Peyer's patch (tissue), 4 donors: ENCODE data around the gene TMEM131L. TPM values are rescaled to one million over a fixed set of nuclear protein-coding genes. Genes with fewer than 3 reads are reported as not detected.

Experiments
- DNase-seq, 3 donors: peaks; one replicate each; pipeline ENCODE4 v3.0.0-alpha.2; 2017 to 2019
- H3K27ac ChIP-seq, 4 donors: fragments of 200-600 bp; sonication (generic); one replicate each; pipeline ENCODE4 v1.5.1; 2016 to 2019
- H3K27me3 ChIP-seq, 2 donors: fragments of 200-600 bp; sonication (generic); one replicate each; pipeline ENCODE4 v1.5.1; 2019
- H3K36me3 ChIP-seq, 3 donors: fragments of 200-600 bp; sonication (generic); one replicate each; pipeline ENCODE4 v1.5.1; 2016 to 2019
- H3K4me1 ChIP-seq, 4 donors: fragments of 200-600 bp; sonication (generic); one replicate each; pipeline ENCODE4 v1.5.1; 2016 to 2019
- H3K4me3 ChIP-seq, 4 donors: fragments of 200-600 bp; sonication (generic); 1 replicate in 3 of 4; 2 replicates in 1 of 4; pipeline ENCODE4 v1.5.1; 2016 to 2019; ENCODE audit warnings: mild to moderate bottlenecking in 1 of 4
- H3K9me3 ChIP-seq, 4 donors: fragments of 200-600 bp; sonication (generic); one replicate each; pipeline ENCODE4 v1.5.1; 2016 to 2019; ENCODE audit warnings: mild to moderate bottlenecking in 1 of 4
- CTCF ChIP-seq, 6 experiments: fragments of 450-650 bp in 4 of 6; fragments of 200-600 bp in 2 of 6; sonication (generic) in 1 of 6; IDR thresholded peaks; one replicate each; pipeline ENCODE4 v1.5.1; 2017 to 2019; ENCODE audit warnings: antibody characterized with exemption in 6 of 6, mild to moderate bottlenecking in 3 of 6, moderate library complexity in 1 of 6
- POLR2A ChIP-seq, 2 donors: fragments of 450-650 bp; IDR thresholded peaks; one replicate each; pipeline ENCODE4 v1.5.1; 2017; ENCODE audit warnings: antibody characterized with exemption in 2 of 2, mild to moderate bottlenecking in 2 of 2, moderate library complexity in 2 of 2
- total RNA-seq, 4 donors: library from RNA; depleted of rRNA; stranded (reverse); fragments of >200 nt; gene quantifications; one replicate each; pipeline ENCODE4 v1.1.0, GENCODE V29; 2016

TMEM131L gene
- total RNA-seq, 4 donors from 2014 or later, result 5.2 to 54.5 (median 7.0) TPM

DNA sequence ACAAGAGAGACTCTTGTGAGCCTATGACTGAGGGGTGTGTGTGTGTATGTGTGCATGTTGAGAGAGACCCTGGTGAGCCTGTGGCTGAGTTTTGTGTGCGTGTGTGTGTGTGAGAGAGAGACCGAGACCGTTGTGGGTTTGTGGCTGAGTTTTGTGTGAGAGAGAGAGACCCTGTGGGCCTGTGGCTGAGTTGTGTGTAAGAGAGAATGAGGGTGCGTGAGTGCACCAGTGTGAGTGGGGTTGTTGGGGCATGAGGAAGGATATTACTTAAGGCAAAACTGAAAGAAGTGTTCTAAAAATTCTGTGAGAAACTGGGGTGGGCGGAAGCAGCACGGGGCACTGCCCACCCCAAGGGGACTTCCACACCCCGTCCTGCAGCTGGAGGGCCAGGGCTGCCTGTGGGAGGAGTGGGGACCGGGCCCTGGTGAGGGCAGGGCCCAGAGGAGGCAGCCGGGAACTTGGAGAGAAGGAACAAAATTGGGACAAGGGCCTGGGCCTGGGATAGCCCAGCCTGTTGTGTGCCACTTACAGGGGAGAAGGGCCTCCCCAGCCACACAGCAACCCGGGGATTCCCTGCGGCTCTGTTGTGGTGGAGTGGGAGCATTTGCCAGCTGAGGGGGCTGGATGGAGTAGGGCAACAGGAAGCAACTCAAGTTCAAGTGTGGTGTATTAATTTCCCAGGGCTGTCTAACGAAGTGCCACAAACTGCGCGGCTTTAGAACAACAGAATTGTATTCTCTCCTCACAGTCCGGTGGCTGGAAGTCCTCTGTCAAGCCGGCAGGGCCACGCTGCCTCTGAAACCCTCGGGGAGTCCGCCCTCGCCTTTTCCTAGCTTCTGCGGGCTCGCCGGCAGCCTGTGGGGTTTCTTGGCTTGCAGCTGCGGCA is 22.1 kb downstream of the TMEM131L start:
- peak overlapping the region; percentile 9 to 41 (median 30) for H3K4me3 ChIP-seq
- H3K36me3 ChIP-seq, result no peaks in the 10 kb centered on the region
- peak in 2 of 3 donors; percentile 62 for DNase-seq
- H3K4me1 ChIP-seq, result peaks cover 0 to 24% (median 18%) of the 10 kb centered on the region in 4 donors
- H3K9me3 ChIP-seq, result no peaks in the 10 kb centered on the region
- peak overlapping the region; percentile 61 to 86 (median 78) for H3K27ac ChIP-seq
- no peaks in the 10 kb centered on the region for H3K27me3 ChIP-seq
- TF ChIP-seq CTCF (IDR thresholded peaks at IDR 0.05) (no peak), POLR2A (IDR thresholded peaks at IDR 0.05) (no peak)

GRCh38 chr4:153489856-153490558 is 23.8 kb downstream of the TMEM131L start:
- peak overlapping the region in 1 of 4 donors; percentile 86 for H3K27ac ChIP-seq
- no peaks in the 10 kb centered on the region for H3K36me3 ChIP-seq
- no peaks in the 10 kb centered on the region for H3K27me3 ChIP-seq
- TF ChIP-seq POLR2A (IDR thresholded peaks at IDR 0.05), result no peak
- no peak for TF ChIP-seq CTCF (IDR thresholded peaks at IDR 0.05)
- DNase-seq, result no peak
- H3K9me3 ChIP-seq, result no peaks in the 10 kb centered on the region
- no peak overlapping the region for H3K4me3 ChIP-seq
- peaks cover 0 to 24% (median 17%) of the 10 kb centered on the region in 4 donors for H3K4me1 ChIP-seq

- Histone ChIP-seq H3K27ac (peak overlapping the region in 1 of 4 donors; percentile 26), H3K9me3 (no peaks in the 10 kb centered on the region), H3K36me3 (no peaks in the 10 kb centered on the region), H3K27me3 (no peaks in the 10 kb centered on the region), H3K4me3 (no peak overlapping the region), H3K4me1 (peaks cover 0 to 22% (median 16%) of the 10 kb centered on the region in 4 donors)
- TF ChIP-seq POLR2A (IDR thresholded peaks at IDR 0.05) (no peak), CTCF (IDR thresholded peaks at IDR 0.05) (no peak)
- no peak for DNase-seq
Measured at GRCh38 chr4:153490985-153491483, 24.9 kb downstream of the TMEM131L start.

DNA sequence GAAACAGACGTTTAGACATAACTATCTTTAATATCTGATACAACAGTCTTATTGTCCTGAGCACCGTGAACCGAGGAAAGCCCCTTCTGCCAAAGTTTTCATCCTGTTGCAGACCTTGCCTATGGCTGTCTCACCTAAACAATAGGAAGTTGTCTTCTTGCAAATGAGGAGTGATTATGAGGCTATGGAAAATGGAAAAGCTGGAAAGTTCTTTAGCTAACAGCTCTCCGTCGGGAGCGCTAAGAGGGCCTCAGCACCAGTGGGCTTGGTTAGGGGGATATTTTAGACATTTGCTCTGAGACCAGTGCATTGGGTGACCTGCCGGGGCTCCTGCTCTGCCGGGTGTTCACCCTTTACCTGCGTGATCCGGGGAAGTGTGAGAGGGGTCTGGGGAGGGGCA is 28.4 kb downstream of the TMEM131L start:
- H3K36me3 ChIP-seq, result no peaks in the 10 kb centered on the region
- H3K27ac ChIP-seq, result peak overlapping the region in 1 of 4 donors; percentile 69
- H3K4me1 ChIP-seq, result peaks cover 0 to 20% (median 5%) of the 10 kb centered on the region in 4 donors
- no peaks in the 10 kb centered on the region for H3K27me3 ChIP-seq
- DNase-seq, result no peak
- TF ChIP-seq CTCF (IDR thresholded peaks at IDR 0.05), result no peak
- TF ChIP-seq POLR2A (IDR thresholded peaks at IDR 0.05), result no peak
- no peak overlapping the region for H3K4me3 ChIP-seq
- H3K9me3 ChIP-seq, result no peaks in the 10 kb centered on the region

GRCh38 chr4:153495480-153496193 is 29.5 kb downstream of the TMEM131L start:
- no peak overlapping the region for H3K4me3 ChIP-seq
- peak overlapping the region in 2 of 4 donors; percentile 59 to 69 for H3K27ac ChIP-seq
- DNase-seq, result no peak
- peaks cover 0 to 20% (median 5%) of the 10 kb centered on the region in 4 donors for H3K4me1 ChIP-seq
- H3K9me3 ChIP-seq, result no peaks in the 10 kb centered on the region
- TF ChIP-seq CTCF (IDR thresholded peaks at IDR 0.05), result no peak
- no peak for TF ChIP-seq POLR2A (IDR thresholded peaks at IDR 0.05)
- no peaks in the 10 kb centered on the region for H3K27me3 ChIP-seq
- no peaks in the 10 kb centered on the region for H3K36me3 ChIP-seq
